HG03565 (cell line): ENCODE results near the gene CPB2.

ENCODE experiments used
- ATAC-seq: cut with Tn5 transposase; IDR thresholded peaks from one replicate; pipeline ENCODE4 v1.9.1; 2021; ENCODE audit warnings: mild to moderate bottlenecking, moderate library complexity; ENCODE audit not compliant: unreplicated experiment

The CPB2 gene

GRCh38 chr13:46104868-46105267 is at the start of gene CPB2:
Gene CPB2 (minus strand): TSS chr13:46105033. CDS start chr13:46105009, 24 bp downstream.
- ATAC-seq, result no peak

- no peak for ATAC-seq
These were observed 49.4 kb upstream of the CPB2 start for GRCh38 chr13:46154136-46154801.

- ATAC-seq, result no peak
These were observed 47.9 kb upstream of the CPB2 start for GRCh38 chr13:46152627-46153328.

GRCh38 chr13:46150134-46150693 is 45.4 kb upstream of the CPB2 start:
- ATAC-seq, result no peak

- no peak for ATAC-seq
These were observed 44.7 kb upstream of the CPB2 start for GRCh38 chr13:46149272-46150133.

- ATAC-seq, result no peak
These were observed 42.1 kb upstream of the CPB2 start for GRCh38 chr13:46146898-46147297.

GRCh38 chr13:46145950-46146349 is 41.1 kb upstream of the CPB2 start:
- ATAC-seq, result no peak

- ATAC-seq, result no peak
These were observed 40.3 kb upstream of the CPB2 start for GRCh38 chr13:46145135-46145534.

GRCh38 chr13:46143184-46143701 is 38.4 kb upstream of the CPB2 start:
- ATAC-seq, result no peak

- no peak for ATAC-seq
These were observed 37.9 kb upstream of the CPB2 start for GRCh38 chr13:46142776-46143175.

GRCh38 chr13:46140044-46140443 is 35.2 kb upstream of the CPB2 start:
- no peak for ATAC-seq

- ATAC-seq, result no peak
These were observed 32.9 kb upstream of the CPB2 start for GRCh38 chr13:46137627-46138317.

GRCh38 chr13:46136688-46137087 is 31.9 kb upstream of the CPB2 start:
- ATAC-seq, result no peak

GRCh38 chr13:46134961-46135522 is 30.2 kb upstream of the CPB2 start:
- no peak for ATAC-seq

GRCh38 chr13:46134494-46134893 is 29.7 kb upstream of the CPB2 start:
- no peak for ATAC-seq

- ATAC-seq, result no peak
These were observed 27.3 kb upstream of the CPB2 start for GRCh38 chr13:46132109-46132508.

GRCh38 chr13:46131705-46132104 is 26.9 kb upstream of the CPB2 start:
- no peak for ATAC-seq

GRCh38 chr13:46129955-46130618 is 25.3 kb upstream of the CPB2 start:
- ATAC-seq, result no peak

- ATAC-seq, result no peak
These were observed 24.3 kb upstream of the CPB2 start for GRCh38 chr13:46129124-46129523.
